GM21786 (cell line): ENCODE measurements around the gene GLIPR2.
A peak's percentile ranks its signal among the peaks of the same experiment; 100 is the strongest.

ENCODE experiments used
- ATAC-seq: cut with Tn5 transposase; IDR thresholded peaks from one replicate; pipeline ENCODE4 v1.9.1; 2021; ENCODE audit not compliant: unreplicated experiment

Gene GLIPR2

DNA sequence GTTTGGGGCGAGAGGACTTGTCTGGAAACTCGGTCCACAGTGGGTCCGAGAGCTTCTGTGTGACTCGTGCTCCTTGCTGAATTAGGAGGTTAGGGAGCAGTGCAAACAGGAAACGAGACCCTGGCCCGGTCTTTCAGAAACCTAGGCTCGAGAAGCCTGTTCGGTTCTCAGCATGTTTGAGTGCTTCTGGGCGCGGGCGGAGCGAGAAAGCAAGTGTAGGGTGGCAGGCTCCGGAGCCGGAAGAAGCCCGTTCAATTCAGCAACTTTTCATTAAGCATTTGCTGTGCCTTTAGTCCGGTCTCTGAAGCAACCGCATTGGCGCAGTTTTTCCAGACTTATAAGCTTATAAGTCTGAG lies 54.7 kb downstream of the GLIPR2 start:
- ATAC-seq: peak; percentile 10

DNA sequence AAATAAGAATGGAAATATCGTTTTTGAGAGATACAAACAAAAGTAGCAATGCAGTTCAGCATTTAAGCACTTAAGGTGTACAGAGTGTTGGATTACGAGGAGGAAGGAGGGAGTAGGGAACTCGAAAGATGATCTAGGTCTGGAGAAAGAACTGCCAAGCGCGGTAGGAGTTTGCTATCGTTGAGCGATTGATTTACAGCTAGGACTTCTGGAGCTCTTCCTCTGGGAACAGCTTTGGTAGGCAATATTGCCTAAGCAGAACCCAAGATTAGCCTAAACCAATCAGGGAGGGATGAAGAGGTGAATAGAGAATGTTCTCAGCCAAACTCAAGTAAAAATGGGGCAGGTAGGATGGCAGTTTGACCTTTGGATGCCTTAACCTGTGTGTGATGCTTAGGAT lies 55.2 kb downstream of the GLIPR2 start:
- ATAC-seq: no peak

DNA sequence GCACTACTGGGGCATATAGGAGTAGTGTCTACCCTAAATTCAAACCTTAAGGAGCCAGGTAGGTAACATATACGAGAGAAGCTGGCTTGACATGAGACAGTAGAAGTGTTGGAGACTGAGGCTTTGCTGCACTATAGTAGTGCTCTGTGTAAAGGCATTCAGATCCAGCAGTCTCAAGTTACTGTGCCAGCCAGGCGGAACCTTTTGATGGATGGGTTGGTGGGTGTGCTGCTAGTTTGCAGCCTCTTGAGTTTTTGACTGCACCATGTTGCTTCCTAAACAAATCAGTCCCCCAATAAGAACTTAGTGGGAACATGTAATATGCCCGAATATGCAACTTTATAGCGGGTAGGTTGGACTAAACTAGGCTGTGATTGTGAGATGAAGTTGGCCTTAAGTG lies 55.7 kb downstream of the GLIPR2 start:
- ATAC-seq: no peak

DNA sequence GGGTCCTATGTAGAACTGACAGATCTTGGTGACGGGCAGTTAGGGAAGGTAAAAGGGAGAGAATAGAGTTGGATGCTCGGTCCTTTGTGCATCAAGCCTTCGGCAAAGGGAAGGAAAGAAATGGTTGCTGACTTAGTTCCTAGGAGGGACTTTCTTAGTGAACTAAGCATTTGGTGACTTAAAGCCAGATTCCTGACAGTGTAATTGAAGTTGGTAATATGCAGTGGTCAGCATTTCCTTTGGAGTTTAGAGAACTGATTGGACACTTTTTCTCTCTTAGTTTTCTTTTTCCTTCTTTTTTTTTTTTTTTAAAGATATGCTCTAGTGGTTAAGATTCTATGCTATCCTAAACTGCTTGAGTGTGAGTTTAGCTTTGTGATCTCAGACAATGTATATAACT lies 56.5 kb downstream of the GLIPR2 start:
- no peak for ATAC-seq

DNA sequence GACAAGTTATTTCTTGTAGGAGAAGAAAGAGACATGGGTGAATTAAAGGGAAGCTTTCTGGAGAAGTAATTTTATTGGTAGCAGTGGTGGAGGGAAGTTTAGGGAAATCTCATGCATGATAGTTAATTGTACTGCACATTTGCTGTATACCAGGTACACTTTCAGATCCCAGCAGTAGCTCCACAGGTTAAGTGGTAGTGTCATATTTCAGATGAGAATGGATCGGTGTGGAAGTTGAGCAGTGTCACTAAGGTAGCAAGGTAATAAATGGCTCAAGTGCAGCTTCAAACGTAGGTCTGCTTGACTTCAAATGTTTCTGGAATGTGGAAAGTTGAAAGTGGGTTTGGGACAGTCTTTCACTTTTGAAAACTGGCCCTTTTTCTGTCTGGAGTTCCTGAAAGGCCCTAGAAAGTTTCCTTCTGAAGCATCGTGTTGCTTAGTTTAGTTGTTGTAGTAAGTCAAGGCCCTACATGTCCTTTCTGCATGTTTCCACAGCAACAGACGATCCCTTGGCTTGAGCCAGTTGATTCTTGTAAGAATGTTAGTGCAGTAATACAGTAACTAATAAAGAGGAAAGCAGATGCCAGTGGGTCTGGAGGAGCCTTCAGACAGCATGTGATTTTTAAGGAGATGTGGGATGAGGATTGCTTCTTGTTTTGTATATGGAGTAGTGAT lies 57.9 kb downstream of the GLIPR2 start:
- no peak for ATAC-seq

DNA sequence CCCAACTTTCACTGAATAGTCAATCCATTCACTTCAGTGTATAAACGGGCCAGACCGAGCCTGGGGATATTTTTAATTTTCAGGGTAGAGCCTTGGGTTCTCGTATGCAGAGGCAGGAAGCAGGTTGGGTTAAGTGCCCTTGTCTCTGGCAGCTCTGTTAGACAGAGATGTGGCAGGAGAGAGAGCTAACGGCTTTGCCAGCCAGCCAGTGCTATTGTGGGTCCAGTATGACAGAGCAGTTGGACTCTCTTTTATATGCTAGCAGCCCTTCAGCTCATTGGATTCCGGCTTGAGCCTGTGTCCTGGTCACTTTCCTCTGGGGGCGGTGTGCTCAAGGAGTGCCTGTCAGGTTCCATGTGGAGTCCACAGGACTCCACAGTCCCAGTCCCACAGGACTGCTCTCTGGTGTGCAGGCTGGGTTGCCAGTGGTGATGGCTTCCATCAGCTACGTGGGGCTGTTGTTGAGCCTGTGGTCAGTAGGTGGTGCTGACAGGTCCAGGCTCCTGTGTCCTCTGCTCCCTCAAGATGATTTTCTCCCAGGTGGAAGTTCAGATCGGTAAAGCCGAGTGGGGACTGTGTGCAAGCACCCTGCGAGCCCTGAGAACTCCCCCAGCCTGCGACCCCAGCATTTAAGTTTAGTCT lies 68.5 kb downstream of the GLIPR2 start:
- no peak for ATAC-seq

DNA sequence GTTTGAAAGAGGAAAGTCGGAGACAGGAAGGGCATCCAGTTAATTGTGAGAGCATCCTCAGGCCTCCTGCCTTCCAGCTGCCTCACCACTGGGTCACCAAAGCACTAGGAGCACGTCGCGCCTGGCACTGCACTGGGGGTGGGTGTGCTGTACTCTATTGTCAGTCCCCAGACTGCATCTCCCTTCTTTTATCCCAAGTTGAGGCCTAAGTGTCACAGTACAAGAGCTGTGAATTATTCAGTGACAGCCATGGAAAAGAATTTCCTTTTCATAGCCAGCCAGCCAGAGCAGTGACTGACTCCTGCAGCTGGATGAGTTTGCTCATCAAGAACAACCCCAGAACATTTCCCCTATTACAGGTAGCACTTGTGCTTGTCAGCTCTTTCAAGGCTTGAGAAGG lies 70.5 kb downstream of the GLIPR2 start:
- no peak for ATAC-seq

DNA sequence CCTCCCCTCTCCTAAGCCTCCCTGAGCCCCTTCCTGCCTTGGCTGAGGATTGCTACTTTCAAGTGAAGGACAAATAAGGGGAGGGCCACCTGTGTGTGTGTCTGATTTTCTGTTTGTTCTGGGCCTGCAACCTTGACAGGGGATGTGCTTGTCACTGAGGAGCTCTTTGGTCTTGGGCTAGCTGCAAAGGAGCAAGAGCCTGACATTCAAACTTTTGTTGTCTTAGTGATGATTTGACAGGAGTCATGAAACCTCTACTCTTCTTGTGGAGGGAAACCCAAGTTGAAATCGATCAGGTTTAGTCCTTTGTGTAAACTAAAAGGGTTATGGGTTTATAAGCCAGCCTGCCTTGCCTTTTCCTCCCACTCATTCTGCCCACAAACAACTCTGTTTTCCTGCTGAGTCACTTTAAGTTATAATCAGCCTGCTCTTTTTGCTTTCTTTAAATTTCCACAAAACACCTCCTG lies 71.0 kb downstream of the GLIPR2 start:
- no peak for ATAC-seq

DNA sequence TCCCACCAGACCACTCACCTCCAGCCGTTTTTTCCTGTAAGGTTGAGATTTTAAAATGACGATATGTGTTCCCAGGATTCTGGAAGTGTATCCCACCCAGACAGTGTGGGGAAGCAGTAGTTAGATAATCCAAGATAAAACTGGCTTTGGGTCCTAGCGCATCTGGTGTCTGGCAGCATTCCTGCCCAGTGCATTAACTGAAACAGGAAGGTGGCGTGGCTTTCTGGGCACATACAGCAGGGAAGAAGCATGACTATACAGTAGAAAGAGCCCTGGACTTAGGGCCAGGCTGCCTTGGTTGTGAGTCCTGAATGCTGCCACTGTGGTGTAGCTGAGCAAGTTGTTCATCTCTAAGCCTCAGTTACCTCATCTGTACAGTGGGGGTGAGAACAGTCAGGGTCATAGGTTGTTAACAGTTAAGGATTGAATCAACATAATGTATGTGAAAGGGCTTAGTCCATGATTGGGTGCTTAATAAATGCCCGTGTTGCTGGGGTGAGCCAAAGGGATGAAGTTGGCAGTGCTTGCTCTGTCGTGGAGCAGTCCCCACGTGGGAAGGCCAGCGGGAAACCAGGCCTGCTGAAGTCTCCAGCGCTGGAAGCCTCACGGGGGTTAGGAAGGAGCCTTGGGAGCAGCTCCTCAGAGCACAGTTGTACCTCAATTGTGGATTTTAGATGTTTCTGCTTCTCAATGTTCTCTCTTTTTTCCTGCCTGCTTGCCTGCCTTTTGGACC lies 72.2 kb downstream of the GLIPR2 start:
- ATAC-seq: no peak

DNA sequence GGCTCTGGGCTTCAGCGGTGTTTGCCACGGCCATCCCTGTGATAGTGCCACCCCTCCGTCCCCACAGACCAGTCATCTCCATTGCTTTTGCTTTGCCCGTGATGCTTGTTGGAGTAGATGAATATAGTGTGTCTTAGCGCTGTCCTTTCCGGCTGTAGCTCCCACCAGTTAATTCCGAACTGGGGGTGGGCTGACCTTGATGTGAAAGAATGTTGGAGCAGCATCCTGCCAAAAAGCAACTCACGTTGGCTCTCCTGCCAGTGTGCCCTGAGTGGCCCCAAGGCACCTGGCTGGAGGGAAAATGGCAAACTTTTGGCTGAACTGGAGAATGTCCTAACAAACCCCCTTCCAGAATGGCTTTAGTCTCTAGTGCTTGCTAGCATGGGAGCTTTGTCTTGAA lies 74.2 kb downstream of the GLIPR2 start:
- ATAC-seq: no peak

DNA sequence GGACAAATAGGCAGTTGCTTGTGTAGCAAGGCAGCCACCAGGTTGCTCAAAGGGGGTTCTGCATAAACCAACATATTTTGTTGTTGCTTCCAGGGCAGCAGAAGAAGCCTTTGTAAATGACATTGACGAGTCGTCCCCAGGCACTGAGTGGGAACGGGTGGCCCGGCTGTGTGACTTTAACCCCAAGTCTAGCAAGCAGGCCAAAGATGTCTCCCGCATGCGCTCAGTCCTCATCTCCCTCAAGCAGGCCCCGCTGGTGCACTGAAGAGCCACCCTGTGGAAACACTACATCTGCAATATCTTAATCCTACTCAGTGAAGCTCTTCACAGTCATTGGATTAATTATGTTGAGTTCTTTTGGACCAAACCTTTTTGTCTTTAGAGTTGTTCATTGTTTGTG lies 75.0 kb downstream of the GLIPR2 start:
- no peak for ATAC-seq

DNA sequence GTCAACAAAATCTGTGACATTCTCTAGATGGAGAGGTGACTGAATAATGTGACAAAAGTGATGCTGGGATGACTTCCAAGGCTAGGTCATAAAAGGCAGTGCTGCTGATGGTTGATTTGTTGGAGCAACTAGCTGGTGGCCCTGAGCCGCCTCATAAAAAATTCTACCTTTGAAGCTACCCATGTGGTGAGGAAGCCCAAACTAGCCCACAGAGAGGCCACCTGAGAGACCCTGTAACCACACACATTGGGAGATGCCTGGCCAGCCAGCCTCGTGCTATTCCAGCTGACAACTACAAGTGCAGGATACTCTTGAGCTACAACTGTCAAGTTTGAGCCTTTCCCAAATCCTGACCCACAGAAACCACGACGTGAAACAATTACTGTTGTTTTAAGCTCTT lies 76.9 kb downstream of the GLIPR2 start:
- no peak for ATAC-seq
